Choroid plexus epithelial cell (primary cell): ENCODE data around the gene ZNF407.

Experiments
- DNase-seq: peaks from one replicate; pipeline ENCODE4 v3.0.0-alpha.2; 2010; ENCODE audit warnings: low read depth
- H3K4me3 ChIP-seq: 2 replicates; pipeline ENCODE4 v1.5.1; 2011; ENCODE audit warnings: low read depth, mild to moderate bottlenecking, control low read depth, low read length, moderate library complexity
- TF ChIP-seq, protein P1 (sequence below): conservative IDR thresholded peaks from 2 replicates; pipeline ENCODE4 v1.5.1; 2011; ENCODE audit warnings: low read depth, mild to moderate bottlenecking, control low read depth, inconsistent platforms, low read length, moderate library complexity

Gene ZNF407

DNA sequence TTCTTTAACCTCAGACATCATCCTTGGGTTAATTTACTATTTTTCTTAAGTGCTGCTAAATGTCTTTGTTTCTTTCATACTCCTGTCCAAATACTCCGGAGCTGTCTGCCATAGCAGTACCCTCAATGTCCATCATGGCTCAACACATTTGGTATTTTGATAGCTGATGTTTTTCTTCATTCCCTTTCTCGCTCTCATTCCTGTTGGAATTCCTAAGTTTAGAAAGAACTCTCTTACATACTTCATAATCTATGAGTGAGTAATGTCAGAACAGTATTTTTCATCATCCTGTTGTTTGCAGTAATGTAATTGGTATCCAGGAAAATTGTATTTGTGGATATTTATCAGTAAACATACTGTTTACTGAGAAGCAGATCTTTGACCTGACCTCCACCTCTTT is 328.4 kb downstream of the ZNF407 start:
- no peak overlapping the region for H3K4me3 ChIP-seq
- TF ChIP-seq, protein P1, sequence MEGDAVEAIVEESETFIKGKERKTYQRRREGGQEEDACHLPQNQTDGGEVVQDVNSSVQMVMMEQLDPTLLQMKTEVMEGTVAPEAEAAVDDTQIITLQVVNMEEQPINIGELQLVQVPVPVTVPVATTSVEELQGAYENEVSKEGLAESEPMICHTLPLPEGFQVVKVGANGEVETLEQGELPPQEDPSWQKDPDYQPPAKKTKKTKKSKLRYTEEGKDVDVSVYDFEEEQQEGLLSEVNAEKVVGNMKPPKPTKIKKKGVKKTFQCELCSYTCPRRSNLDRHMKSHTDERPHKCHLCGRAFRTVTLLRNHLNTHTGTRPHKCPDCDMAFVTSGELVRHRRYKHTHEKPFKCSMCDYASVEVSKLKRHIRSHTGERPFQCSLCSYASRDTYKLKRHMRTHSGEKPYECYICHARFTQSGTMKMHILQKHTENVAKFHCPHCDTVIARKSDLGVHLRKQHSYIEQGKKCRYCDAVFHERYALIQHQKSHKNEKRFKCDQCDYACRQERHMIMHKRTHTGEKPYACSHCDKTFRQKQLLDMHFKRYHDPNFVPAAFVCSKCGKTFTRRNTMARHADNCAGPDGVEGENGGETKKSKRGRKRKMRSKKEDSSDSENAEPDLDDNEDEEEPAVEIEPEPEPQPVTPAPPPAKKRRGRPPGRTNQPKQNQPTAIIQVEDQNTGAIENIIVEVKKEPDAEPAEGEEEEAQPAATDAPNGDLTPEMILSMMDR, result no peak
- no peak for DNase-seq

GRCh38 chr18:74928194-74928968 is 330.7 kb downstream of the ZNF407 start:
- TF ChIP-seq, protein P1, result no peak
- no peak for DNase-seq
- H3K4me3 ChIP-seq, result no peak overlapping the region

DNA sequence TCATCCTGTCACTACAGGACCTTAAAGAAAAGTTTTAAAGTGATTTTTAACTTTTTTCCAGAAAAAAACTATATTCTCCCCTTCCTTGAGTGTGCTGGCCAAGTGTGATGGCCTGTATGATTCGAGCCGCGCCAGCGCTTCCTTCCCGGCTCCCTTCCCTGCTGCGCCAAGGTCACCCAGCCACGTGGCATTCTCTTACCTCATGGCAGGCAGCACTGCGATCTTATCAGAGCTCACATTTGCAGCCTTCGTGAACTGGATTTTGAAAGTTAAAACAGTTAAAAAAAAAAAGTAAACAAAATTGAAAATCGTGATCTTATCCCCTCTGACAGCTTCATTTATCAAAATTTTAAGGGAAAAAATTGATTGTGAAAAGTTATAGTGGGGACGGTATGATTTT is 331.4 kb downstream of the ZNF407 start:
- TF ChIP-seq, protein P1, result no peak
- DNase-seq, result no peak
- H3K4me3 ChIP-seq, result no peak overlapping the region

DNA sequence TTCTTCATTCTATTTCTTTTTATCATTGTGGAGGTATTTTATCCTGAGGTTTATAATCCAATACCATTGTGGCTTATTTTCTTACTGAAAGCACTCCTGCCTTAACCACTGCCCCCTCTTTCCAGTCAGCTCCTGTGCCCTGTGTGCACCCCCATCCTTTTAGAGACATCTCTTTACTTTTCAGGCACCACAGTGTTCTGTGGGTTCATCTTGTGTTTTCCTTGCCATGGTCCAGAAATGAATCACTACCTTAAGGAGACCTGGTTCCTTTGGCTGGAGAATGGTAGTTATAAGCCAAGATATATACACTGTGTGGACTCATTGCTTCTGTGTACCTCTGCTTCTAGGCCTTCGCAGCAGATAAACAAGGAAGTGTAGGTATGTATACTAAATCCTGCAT is 332.9 kb downstream of the ZNF407 start:
- no peak overlapping the region for H3K4me3 ChIP-seq
- DNase-seq, result no peak
- TF ChIP-seq, protein P1, result no peak

DNA sequence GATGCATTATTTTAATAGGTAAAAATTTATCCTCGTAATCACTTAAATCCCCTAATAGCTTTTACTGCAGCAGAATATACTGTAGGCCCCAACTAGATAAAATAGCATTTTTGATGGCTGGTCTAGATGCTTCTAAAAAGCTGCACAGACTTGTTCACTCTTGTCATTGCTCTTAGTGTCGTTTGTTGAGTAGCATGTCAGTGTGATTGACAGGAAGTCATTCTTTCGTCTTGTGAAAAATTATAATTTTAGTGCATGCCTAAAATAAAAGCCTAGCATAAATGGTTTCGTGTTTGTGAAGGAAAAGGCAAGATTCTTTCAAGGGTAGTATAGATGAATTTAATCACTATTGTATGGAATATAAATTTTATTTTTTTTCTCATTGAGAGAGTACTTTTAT is 336.3 kb downstream of the ZNF407 start:
- TF ChIP-seq, protein P1, result no peak
- no peak for DNase-seq
- H3K4me3 ChIP-seq, result no peak overlapping the region

DNA sequence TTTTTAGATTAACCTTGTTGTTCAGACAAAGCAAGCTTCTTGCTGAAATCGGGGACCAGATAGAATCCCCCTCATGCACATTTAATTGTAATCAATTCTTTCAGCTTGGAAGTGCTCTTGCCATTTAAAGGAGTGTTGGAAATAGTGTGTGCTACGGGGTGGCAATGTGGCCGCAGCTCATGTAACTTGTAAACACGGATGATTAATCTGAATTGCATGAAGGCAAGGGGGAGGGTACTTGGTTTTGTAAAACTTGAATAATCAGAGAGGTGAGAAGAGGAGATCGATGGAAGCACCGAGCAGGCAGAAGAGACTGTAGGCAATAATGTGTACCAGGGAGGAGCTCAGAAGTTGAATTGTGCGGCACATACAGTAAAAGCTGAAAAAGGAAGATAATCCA is 337.8 kb downstream of the ZNF407 start:
- no peak overlapping the region for H3K4me3 ChIP-seq
- DNase-seq, result no peak
- TF ChIP-seq, protein P1, result no peak

- TF ChIP-seq, protein P1, result no peak
- DNase-seq, result no peak
- no peak overlapping the region for H3K4me3 ChIP-seq
Measured at GRCh38 chr18:74936343-74936742, 338.7 kb downstream of the ZNF407 start.
